Measurements from ENCODE around the gene LSM3. TPM values are rescaled to one million over a fixed set of nuclear protein-coding genes. Genes with fewer than 3 reads are reported as not detected.

Gene LSM3
- total and polyA plus RNA-seq, 9 of the 15 experiments (the other 6 are each of a cell fraction or from before 2014, with no cell fraction given): 33.8 to 203 (median 61.2) TPM

- TF ChIP-seq ZNF592 (IDR thresholded peaks at IDR 0.05) (peak; percentile 45; the same call in 1 of the 2 replicates), POLR2AphosphoS2 (IDR thresholded peaks at IDR 0.05; ENCODE audit: low read length) (no peak), MTA2 (IDR thresholded peaks at IDR 0.05; ENCODE audit: low read depth) (no peak), FOXJ3 (CRISPR knock-in tag; IDR thresholded peaks at IDR 0.05) (no peak), ESRRA (IDR thresholded peaks at IDR 0.05; ENCODE audit: borderline replicate concordance, low read depth) (no peak), MAX (CRISPR knock-in tag; IDR thresholded peaks at IDR 0.05) (no peak), E4F1 (CRISPR knock-in tag; IDR thresholded peaks at IDR 0.05; ENCODE audit: borderline replicate concordance) (no peak), ZNF384 (IDR thresholded peaks at IDR 0.05; ENCODE audit: low read depth, low read length) (no peak), MEIS2 (IDR thresholded peaks at IDR 0.05; ENCODE audit: partially characterized antibody) (no peak), SMARCE1 (IDR thresholded peaks at IDR 0.05) (no peak), NRF1 (conservative IDR thresholded peaks at IDR 0.05 in 1 of 2, IDR thresholded peaks at IDR 0.05 in 1 of 2) (no peak), OTX1 (CRISPR knock-in tag; IDR thresholded peaks at IDR 0.05) (no peak), KLF13 (tag; IDR thresholded peaks at IDR 0.05; ENCODE audit: borderline replicate concordance, low read depth) (no peak), SIX5 (IDR thresholded peaks at IDR 0.05; ENCODE audit: borderline replicate concordance in 1 of 2, insufficient read depth in 1 of 2, low read depth in 1 of 2, low read length in 2 of 2) (no peak), TEAD2 (tag; IDR thresholded peaks at IDR 0.05) (no peak), MYBL2 (IDR thresholded peaks at IDR 0.05; ENCODE audit: low read depth) (peak; percentile 79), MYBL2 (CRISPR knock-in tag; IDR thresholded peaks at IDR 0.05; ENCODE audit: borderline replicate concordance) (no peak), RAD51 (IDR thresholded peaks at IDR 0.05; ENCODE audit: borderline replicate concordance, low read depth) (no peak), ZNF12 (CRISPR knock-in tag; IDR thresholded peaks at IDR 0.05) (no peak)
These were observed 44.4 kb downstream of the LSM3 start (continued) for GRCh38 chr3:14222900-14223594.

Data from K562 (cell line).